Thymus (tissue), 11 donors: Measurements from ENCODE around the gene PCDHGA7. TPM values are rescaled to one million over a fixed set of nuclear protein-coding genes. Genes with fewer than 3 reads are reported as not detected.

Experiments
- DNase-seq, 9 donors: peaks; one replicate each; pipeline ENCODE4 v3.0.0-alpha.2; 2013; ENCODE audit warnings: low spot score in 9 of 9, low read depth in 6 of 9, missing footprints in 1 of 9
- H3K27ac ChIP-seq, 2 donors: one replicate each; pipeline ENCODE4 v1.5.1; 2013; ENCODE audit warnings: control low read depth in 1 of 2, low read depth in 1 of 2, low read length in 1 of 2, mild to moderate bottlenecking in 1 of 2, moderate library complexity in 1 of 2
- H3K27me3 ChIP-seq, 2 donors: one replicate each; pipeline ENCODE4 v1.5.1; 2013; ENCODE audit warnings: low read length in 1 of 2; ENCODE audit not compliant: control insufficient read depth in 2 of 2, insufficient read depth in 1 of 2
- H3K36me3 ChIP-seq, 2 donors: one replicate each; pipeline ENCODE4 v1.5.1; 2013; ENCODE audit warnings: low read length in 1 of 2, mild to moderate bottlenecking in 1 of 2, moderate library complexity in 1 of 2; ENCODE audit not compliant: control insufficient read depth in 2 of 2, insufficient read depth in 2 of 2
- H3K4me1 ChIP-seq, 2 donors: one replicate each; pipeline ENCODE4 v1.5.1; 2013; ENCODE audit warnings: low read length in 2 of 2; ENCODE audit not compliant: control insufficient read depth in 2 of 2, insufficient read depth in 2 of 2
- H3K4me3 ChIP-seq, 2 donors: one replicate each; pipeline ENCODE4 v1.5.1; 2013; ENCODE audit warnings: low read length in 2 of 2, control low read depth in 1 of 2, mild to moderate bottlenecking in 1 of 2
- H3K9me3 ChIP-seq, 2 donors: one replicate each; pipeline ENCODE4 v1.5.1; 2013; ENCODE audit warnings: low read length in 1 of 2, mild to moderate bottlenecking in 1 of 2; ENCODE audit not compliant: control insufficient read depth in 2 of 2, insufficient read depth in 1 of 2
- WGBS: extraction: QIAGEN DNeasy Blood & Tissue Kit; methylation state at CpG from one replicate; pipeline ENCODE4 v1.1.7; 2013; 5-methylcytosine and 5-hydroxymethylcytosine counted together
- polyA plus RNA-seq: library from polyadenylated mRNA; stranded (reverse); fragments of 200-250 nt; gene quantifications from one replicate; pipeline ENCODE4 v1.2.3, GENCODE V29; 2013
- total RNA-seq: library from RNA; stranded (reverse); fragments of 120-200 nt; gene quantifications from one replicate; pipeline ENCODE4 v1.2.4, GENCODE V29; 2013
- donor health status: healthy.

PCDHGA7 gene
- total and polyA plus RNA-seq, 2 donors: 0.28 to 0.46 TPM

DNA sequence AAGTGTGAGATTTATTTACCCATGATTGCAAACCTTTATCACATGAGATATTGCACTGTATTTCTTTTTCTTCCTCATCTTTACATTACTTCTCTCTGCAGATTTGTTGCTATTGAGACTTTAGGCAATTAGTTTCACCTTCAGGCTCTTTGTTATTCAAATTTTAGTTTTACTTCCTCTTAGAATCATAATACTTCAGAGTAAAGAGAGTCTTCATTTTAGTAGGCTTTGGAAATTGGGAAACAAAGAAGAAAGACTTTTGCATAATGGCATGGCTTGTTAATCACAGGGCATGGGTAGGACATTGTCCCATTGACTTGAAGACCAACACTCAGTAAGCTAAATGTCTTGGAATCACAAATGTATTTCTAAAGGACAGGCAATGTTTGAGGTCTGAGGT, 19.8 kb upstream of the PCDHGA7 start:
- no peaks in the 10 kb centered on the region for H3K36me3 ChIP-seq
- peaks cover 0 to 3% of the 10 kb centered on the region in 2 donors for H3K4me1 ChIP-seq
- H3K4me3 ChIP-seq: no peak overlapping the region
- H3K27ac ChIP-seq: no peak overlapping the region
- H3K27me3 ChIP-seq: peaks cover 13 to 62% of the 10 kb centered on the region in 2 donors
- peaks cover 24 to 37% of the 10 kb centered on the region in 2 donors for H3K9me3 ChIP-seq
- DNase-seq: no peak

DNA sequence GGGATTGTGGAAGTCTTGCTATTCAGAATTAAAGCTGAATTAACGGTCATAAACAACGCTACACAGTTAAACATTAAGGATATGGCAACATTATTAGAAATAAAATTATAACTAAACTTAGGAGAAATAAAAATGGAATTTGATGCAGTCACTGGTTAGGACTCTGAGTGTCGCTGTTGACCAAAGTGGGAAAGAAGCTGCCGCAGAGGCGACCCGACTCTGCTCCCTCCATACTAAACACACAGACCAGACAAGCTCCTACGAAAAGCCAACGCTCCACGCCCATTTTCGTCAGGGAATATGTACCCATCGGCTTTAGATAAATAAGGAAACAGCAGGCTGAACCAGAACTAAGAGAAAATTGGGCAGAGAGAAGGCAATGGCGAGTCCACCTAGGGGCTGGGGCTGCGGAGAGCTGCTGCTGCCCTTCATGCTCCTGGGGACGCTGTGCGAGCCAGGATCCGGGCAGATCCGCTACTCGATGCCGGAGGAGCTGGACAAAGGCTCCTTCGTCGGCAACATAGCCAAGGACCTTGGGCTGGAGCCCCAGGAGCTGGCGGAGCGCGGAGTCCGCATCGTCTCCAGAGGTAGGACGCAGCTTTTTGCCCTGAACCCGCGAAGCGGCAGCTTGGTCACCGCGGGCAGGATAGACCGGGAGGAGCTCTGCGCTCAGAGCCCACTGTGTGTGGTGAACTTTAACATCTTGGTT, 18.4 kb upstream of the PCDHGA7 start, which contains the start of gene PCDHGA5:
PCDHGA5 (plus strand) TSS at position 211 of the 709 bp plus-strand sequence; CDS start at position 380, 169 bp downstream.
- H3K9me3 ChIP-seq: peaks cover 24 to 37% of the 10 kb centered on the region in 2 donors
- 29% methylated on average over 34 of the region's 34 CpGs for WGBS
- peaks cover 13 to 62% of the 10 kb centered on the region in 2 donors for H3K27me3 ChIP-seq

DNA sequence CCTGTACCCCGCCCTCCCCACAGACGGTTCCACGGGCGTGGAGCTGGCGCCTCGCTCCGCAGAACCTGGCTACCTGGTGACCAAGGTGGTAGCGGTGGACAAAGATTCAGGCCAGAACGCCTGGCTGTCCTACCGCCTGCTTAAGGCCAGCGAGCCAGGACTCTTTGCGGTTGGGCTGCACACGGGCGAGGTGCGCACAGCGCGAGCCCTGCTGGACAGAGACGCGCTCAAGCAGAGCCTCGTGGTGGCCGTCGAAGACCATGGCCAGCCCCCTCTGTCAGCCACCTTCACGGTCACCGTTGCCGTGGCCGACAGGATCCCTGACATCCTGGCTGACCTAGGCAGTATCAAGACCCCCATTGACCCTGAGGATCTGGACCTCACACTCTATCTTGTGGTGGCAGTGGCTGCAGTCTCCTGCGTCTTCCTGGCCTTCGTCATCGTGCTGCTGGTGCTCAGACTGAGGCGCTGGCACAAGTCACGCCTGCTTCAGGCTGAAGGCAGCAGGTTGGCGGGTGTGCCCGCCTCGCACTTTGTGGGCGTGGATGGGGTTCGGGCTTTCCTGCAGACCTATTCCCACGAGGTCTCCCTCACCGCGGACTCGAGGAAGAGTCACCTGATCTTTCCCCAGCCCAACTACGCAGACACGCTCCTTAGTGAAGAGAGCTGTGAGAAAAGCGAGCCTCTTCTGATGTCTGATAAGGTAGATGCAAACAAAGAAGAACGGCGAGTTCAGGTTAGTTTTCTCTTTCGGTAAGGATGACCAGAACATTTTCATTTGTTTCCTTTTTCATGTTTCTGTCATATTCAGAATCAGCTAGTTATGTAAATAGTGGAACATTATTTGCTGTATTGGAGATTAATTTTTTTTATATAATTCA, 16.3 kb upstream of the PCDHGA7 start:
- Histone ChIP-seq H3K27me3 (peaks cover 10 to 65% of the 10 kb centered on the region in 2 donors), H3K9me3 (peaks cover 19 to 43% of the 10 kb centered on the region in 2 donors), H3K4me3 (no peak overlapping the region), H3K4me1 (no peaks in the 10 kb centered on the region), H3K27ac (no peak overlapping the region), H3K36me3 (no peaks in the 10 kb centered on the region)
- 41% methylated on average over 46 of the region's 46 CpGs for WGBS
- no peak for DNase-seq

More for the DNA sequence above, 18.4 kb upstream of the PCDHGA7 start, which contains the start of gene PCDHGA5:
- H3K4me1 ChIP-seq: peaks cover 0 to 3% of the 10 kb centered on the region in 2 donors
- no peaks in the 10 kb centered on the region for H3K36me3 ChIP-seq
- H3K4me3 ChIP-seq: no peak within 1 kb of the TSS
- DNase-seq: no peak
- H3K27ac ChIP-seq: no peak within 1 kb of the TSS

DNA sequence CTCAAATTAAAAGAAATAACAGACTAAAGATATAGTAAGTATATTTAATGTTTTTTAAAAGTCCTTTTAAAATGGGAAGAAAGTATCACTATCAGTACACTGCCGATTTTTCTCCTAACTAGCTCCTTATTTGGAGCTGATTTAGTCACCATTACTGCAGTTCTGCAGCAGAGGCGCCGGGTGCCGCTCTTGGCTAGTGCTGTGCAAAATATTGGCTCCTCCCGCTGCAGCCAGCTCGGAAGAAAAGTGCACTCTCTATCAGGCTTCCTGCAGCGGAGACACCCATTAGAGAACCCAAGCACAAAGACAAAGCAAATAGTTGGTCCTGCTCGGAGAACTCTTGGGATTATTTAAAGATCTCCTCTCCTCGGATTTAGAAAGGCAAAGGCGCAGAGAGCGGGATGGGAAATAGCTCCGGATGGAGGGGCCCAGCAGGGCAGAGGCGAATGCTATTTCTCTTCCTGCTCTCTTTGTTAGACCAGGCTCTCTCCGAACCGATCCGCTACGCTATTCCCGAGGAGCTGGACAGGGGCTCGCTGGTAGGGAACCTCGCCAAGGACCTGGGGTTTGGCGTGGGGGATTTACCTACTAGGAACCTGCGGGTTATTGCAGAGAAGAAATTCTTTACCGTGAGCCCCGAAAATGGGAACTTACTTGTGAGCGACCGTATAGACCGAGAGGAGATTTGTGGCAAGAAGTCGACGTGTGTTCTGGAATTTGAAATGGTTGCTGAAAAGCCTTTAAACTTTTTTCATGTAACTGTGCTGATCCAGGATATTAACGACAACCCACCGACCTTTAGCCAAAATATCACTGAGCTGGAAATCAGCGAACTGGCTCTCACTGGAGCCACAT, 12.3 kb upstream of the PCDHGA7 start, which contains the start of gene PCDHGB3:
PCDHGB3 (plus strand) TSS at position 249 of the 855 bp plus-strand sequence; CDS start at position 402, 153 bp downstream.
- WGBS: 18% methylated on average over 32 of the region's 32 CpGs
- Histone ChIP-seq H3K4me3 (peak within 1 kb of the TSS; percentile 12 to 19), H3K27me3 (peaks cover 0 to 68% of the 10 kb centered on the region in 2 donors), H3K27ac (no peak within 1 kb of the TSS), H3K4me1 (no peaks in the 10 kb centered on the region), H3K36me3 (no peaks in the 10 kb centered on the region), H3K9me3 (peaks cover 16 to 49% of the 10 kb centered on the region in 2 donors)
- DNase-seq: peak in 1 of 9 donors; percentile 39

DNA sequence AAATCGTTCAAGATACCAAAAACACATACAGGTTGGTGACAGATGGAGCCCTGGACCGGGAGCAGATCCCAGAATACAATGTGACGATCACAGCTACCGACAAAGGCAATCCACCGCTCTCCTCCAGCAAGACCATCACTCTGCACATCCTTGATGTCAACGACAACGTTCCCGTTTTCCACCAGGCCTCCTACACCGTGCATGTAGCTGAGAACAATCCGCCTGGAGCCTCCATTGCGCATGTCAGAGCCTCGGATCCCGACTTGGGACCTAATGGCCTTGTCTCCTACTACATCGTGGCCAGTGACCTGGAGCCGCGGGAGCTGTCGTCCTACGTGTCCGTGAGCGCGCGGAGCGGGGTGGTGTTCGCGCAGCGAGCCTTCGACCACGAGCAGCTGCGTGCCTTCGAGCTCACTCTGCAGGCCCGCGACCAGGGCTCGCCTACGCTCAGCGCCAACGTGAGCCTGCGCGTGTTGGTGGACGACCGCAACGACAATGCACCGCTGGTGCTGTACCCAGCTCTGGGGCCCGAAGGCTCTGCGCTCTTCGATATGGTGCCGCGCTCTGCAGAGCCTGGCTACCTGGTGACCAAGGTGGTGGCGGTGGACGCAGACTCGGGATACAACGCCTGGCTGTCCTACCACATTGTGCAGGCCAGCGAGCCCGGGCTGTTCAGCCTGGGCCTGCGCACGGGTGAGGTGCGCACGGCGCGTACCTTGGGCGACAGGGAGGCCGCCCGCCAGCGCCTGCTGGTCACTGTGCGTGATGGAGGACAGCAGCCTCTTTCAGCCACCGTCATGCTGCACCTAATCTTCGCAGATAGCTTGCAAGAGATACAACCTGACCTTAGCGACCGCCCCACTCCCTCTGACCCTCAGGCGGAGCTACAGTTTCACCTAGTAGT, 10.7 kb upstream of the PCDHGA7 start:
- Histone ChIP-seq H3K4me3 (no peak overlapping the region), H3K9me3 (peaks cover 12 to 50% of the 10 kb centered on the region in 2 donors), H3K27me3 (peaks cover 0 to 65% of the 10 kb centered on the region in 2 donors), H3K27ac (no peak overlapping the region), H3K4me1 (no peaks in the 10 kb centered on the region), H3K36me3 (no peaks in the 10 kb centered on the region)
- 44% methylated on average over 69 of the region's 69 CpGs for WGBS
- no peak for DNase-seq

DNA sequence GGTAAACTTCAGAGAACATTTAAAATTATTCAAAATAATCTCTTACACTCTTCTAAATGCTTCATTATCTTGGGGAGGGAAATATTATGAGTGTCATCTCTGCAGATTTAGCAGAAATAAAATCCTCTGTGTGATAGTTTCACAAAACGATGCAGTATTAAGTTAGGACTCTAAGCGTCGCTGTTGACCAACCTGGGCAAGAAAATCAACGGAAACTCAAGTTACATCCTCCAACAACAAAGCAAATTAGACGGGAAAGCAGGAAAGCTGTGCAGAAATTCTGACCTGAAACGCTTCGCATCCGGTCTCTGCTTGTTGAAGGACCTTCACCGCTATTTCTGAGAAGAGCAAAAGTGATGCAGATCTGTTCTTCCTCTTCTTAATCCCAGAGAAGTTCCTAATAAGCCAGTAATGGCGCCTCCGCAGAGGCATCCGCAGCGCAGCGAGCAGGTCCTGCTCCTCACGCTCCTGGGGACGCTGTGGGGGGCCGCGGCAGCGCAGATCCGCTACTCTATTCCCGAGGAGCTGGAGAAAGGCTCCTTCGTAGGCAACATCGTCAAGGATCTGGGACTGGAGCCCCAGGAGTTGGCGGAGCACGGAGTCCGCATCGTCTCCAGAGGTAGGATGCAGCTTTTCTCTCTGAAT, 8.7 kb upstream of the PCDHGA7 start, which contains the start of gene PCDHGA6:
PCDHGA6 (plus strand) TSS at position 219 of the 645 bp plus-strand sequence; CDS start at position 412, 193 bp downstream.
- Histone ChIP-seq H3K4me3 (no peak within 1 kb of the TSS), H3K4me1 (no peaks in the 10 kb centered on the region), H3K9me3 (peaks cover 12 to 54% of the 10 kb centered on the region in 2 donors)

DNA sequence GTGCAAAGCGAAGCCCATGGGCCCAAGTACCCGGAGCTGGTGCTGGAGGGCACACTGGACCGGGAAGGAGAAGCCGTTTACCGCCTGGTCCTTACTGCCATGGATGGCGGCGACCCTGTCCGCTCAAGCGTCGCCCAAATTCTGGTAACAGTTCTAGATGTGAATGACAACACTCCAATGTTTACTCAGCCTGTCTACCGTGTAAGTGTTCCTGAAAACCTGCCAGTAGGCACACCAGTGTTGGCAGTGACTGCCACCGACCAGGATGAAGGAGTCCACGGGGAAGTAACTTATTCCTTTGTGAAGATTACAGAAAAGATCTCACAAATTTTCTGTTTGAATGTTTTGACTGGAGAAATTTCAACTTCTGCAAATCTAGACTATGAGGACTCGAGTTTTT, 7.9 kb upstream of the PCDHGA7 start:
- 69% methylated on average over 14 of the region's 14 CpGs for WGBS
- peaks cover 0 to 59% of the 10 kb centered on the region in 2 donors for H3K27me3 ChIP-seq

More for the DNA sequence above, 8.7 kb upstream of the PCDHGA7 start, which contains the start of gene PCDHGA6:
- Histone ChIP-seq H3K27ac (no peak within 1 kb of the TSS), H3K27me3 (peaks cover 0 to 61% of the 10 kb centered on the region in 2 donors), H3K36me3 (no peaks in the 10 kb centered on the region)
- 28% methylated on average over 27 of the region's 27 CpGs for WGBS
- peak in 1 of 9 donors; percentile 9 for DNase-seq

More for the DNA sequence above, 7.9 kb upstream of the PCDHGA7 start:
- H3K36me3 ChIP-seq: no peaks in the 10 kb centered on the region
- no peak overlapping the region for H3K4me3 ChIP-seq
- peaks cover 12 to 54% of the 10 kb centered on the region in 2 donors for H3K9me3 ChIP-seq
- H3K4me1 ChIP-seq: no peaks in the 10 kb centered on the region
- H3K27ac ChIP-seq: no peak overlapping the region
- no peak for DNase-seq
